ENCODE data around the gene PSEN1. TPM values are rescaled to one million over a fixed set of nuclear protein-coding genes. Genes with fewer than 3 reads are reported as not detected.

PSEN1 gene
- total and polyA plus RNA-seq, 2 of the 8 experiments (the other 6 are each of a cell fraction or from before 2014, with no cell fraction given): 10.1 to 38.7 TPM

DNA sequence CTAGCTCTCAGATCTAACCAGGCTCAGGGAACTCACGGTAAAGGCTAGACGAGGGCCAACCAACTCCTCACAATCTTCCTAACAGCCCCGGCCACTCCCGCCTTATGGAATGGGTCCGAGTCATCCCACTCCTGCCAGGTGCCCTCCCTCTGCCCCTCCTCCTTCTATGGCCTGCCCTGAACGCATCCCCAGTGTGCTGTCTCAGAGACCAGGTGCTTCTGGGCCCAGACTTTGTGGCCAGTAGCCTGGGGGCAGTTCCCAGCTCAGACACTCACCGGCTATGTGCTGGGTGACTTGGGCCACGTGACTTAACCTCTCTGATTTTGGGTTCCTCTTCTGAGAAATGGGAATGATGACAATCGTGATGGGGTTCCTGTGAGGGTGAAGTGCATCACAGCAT lies 123.5 kb downstream of the PSEN1 start:
- Histone ChIP-seq H2BK5ac (ENCODE audit: low read depth, low read length) (no peak overlapping the region), H3K23ac (ENCODE audit: insufficient read length) (no peak overlapping the region), H2BK12ac (ENCODE audit: low read depth, low read length) (peak overlapping the region; percentile 39; the same call in 1 of the 2 replicates), H2BK120ac (replicated peaks; ENCODE audit: low read depth, low read length) (no peak overlapping the region), H4K5ac (ENCODE audit: insufficient read length, low read depth, low read length) (no peak overlapping the region), H3K79me1 (ENCODE audit: low read depth, low read length) (no peaks in the 10 kb centered on the region), H3K9me3 (ENCODE audit: insufficient read depth in 2 of 2, low read depth in 1 of 2, low read length in 1 of 2) (no peaks in the 10 kb centered on the region), H4K91ac (replicated peaks; ENCODE audit: insufficient read length, low read length) (no peak overlapping the region), H3K4me2 (ENCODE audit: insufficient read depth in 1 of 2, low read depth in 2 of 2, low read length in 2 of 2) (no peak overlapping the region), H3K27ac (ENCODE audit: low read depth, low read length) (no peak overlapping the region), H2BK20ac (ENCODE audit: low read length) (no peak overlapping the region), H3K18ac (ENCODE audit: extremely low read depth, low read length) (no peak overlapping the region), H3K56ac (replicated peaks; ENCODE audit: insufficient read length, low read depth, low read length) (no peak overlapping the region), H2BK15ac (ENCODE audit: low read length) (no peak overlapping the region), H3K79me2 (ENCODE audit: control insufficient read depth in 1 of 2, insufficient read depth in 2 of 2, low read length in 2 of 2) (no peaks in the 10 kb centered on the region), H3K9ac (replicated peaks in 1 of 4; ENCODE audit: extremely low read depth in 1 of 4, low read depth in 3 of 4, low read length in 3 of 4) (no peak overlapping the region), H3K4ac (replicated peaks; ENCODE audit: insufficient read length, low read depth, low read length) (no peak overlapping the region), H3K4me3 (ENCODE audit: extremely low read depth in 1 of 4, insufficient read depth in 2 of 4, low read depth in 3 of 4, low read length in 4 of 4) (no peak overlapping the region), H4K8ac (ENCODE audit: extremely low read depth, insufficient read depth, low read length) (no peak overlapping the region; the same call in 1 of the 2 replicates), H3K23me2 (ENCODE audit: low read depth, low read length) (no peaks in the 10 kb centered on the region), H3K14ac (ENCODE audit: insufficient read length) (no peak overlapping the region), H2AFZ (ENCODE audit: low read length) (no peak overlapping the region), H4K20me1 (replicated peaks in 1 of 2; ENCODE audit: control insufficient read depth in 1 of 2, insufficient read depth in 2 of 2, low read length in 2 of 2) (peaks cover 0 to 7% of the 10 kb centered on the region in 2 experiments), H3K4me1 (replicated peaks in 1 of 4; ENCODE audit: control insufficient read depth in 3 of 4, insufficient read depth in 4 of 4, low read length in 3 of 4) (no peaks in the 10 kb centered on the region; a peak in 1 of 7 replicates), H3K27me3 (replicated peaks in 1 of 4; ENCODE audit: control insufficient read depth in 3 of 4, extremely low read depth in 1 of 4, insufficient read depth in 3 of 4, low read length in 3 of 4) (no peaks in the 10 kb centered on the region), H2AK5ac (ENCODE audit: low read depth, low read length) (no peak overlapping the region), H3K36me3 (ENCODE audit: control insufficient read depth in 2 of 4, insufficient read depth in 4 of 4, low read length in 3 of 4) (peaks cover 0 to 24% (median 6%) of the 10 kb centered on the region in 4 experiments; a peak in 4 of 8 replicates)
- POLR2A ChIA-PET (ENCODE audit: partially characterized antibody): interaction anchor here (1.0 to 1.4 kb wide), 2 partner anchors 9 to 42 kb away, joined by 3 to 4 read pairs; no protein-coding TSS in a partner anchor
- DNase-seq (ENCODE audit: low read depth in 1 of 2, low spot score in 2 of 2): no peak
- WGBS, 2 experiments (ENCODE audit: extremely low coverage in 1 of 2, insufficient coverage in 1 of 2, insufficient read length in 1 of 2, insufficient replicate concordance in 2 of 2, low coverage in 1 of 2, low lambda C conversion rate in 2 of 2, missing lambda C conversion rate in 1 of 2): 89% methylated on average over 9 of the region's 9 CpGs; no CpG with 5 or more reads in 1 of the 2 experiments
- no peak for TF ChIP-seq USF2 (IDR thresholded peaks at IDR 0.05; ENCODE audit: low read length)
- TF ChIP-seq KDM1A (IDR thresholded peaks at IDR 0.05; ENCODE audit: borderline replicate concordance, low read length): 0 out of 2 replicates have a peak, but pooled peaks have one; percentile 32
- CTCF ChIA-PET (ENCODE audit: partially characterized antibody): interaction anchor here (1.0 kb wide), 2 partner anchors 24 to 27 kb away, joined by 4 to 5 read pairs; no protein-coding TSS in a partner anchor
- FAIRE-seq: no peak

Data from H1 (cell line).